GM23338 (cell line): Measurements from ENCODE around the gene UMOD. TPM values are rescaled to one million over a fixed set of nuclear protein-coding genes. Genes with fewer than 3 reads are reported as not detected.

Experiments
- ATAC-seq: fragments of 200-7000 bp; cut with Tn5 transposase; 3 replicates; pipeline ENCODE4 v1.9.1; 2020
- DNase-seq: peaks from one replicate; pipeline ENCODE4 v3.0.0-alpha.2; 2015; ENCODE audit warnings: low spot score
- H2AFZ ChIP-seq: fragments of 200-600 bp; sonication (generic); 2 replicates; pipeline ENCODE4 v1.8.0; 2016; ENCODE audit warnings: antibody characterized with exemption, mild to moderate bottlenecking, moderate library complexity
- H3F3A ChIP-seq: fragments of 200-600 bp; sonication (generic); replicated peaks from 2 replicates; pipeline ENCODE4 v1.8.0; 2017; ENCODE audit warnings: antibody characterized with exemption, mixed run types, low read depth
- H3K27ac ChIP-seq: fragments of 200-600 bp; sonication (generic); 2 replicates; pipeline ENCODE4 v1.6.1; 2016; ENCODE audit warnings: low read depth
- H3K27me3 ChIP-seq: fragments of 200-600 bp; sonication (generic); 2 replicates; pipeline ENCODE4 v1.8.0; 2016; ENCODE audit warnings: mild to moderate bottlenecking, mixed run types, moderate library complexity; ENCODE audit not compliant: insufficient read depth
- H3K36me3 ChIP-seq: fragments of 200-600 bp; sonication (generic); 2 replicates; pipeline ENCODE4 v1.8.0; 2016; ENCODE audit warnings: mild to moderate bottlenecking; ENCODE audit not compliant: insufficient read depth
- H3K4me1 ChIP-seq: fragments of 200-600 bp; sonication (generic); 2 replicates; pipeline ENCODE4 v1.8.0; 2016; ENCODE audit warnings: mild to moderate bottlenecking, moderate library complexity; ENCODE audit not compliant: insufficient read depth
- H3K4me2 ChIP-seq: fragments of 200-600 bp; sonication (generic); 2 replicates; pipeline ENCODE4 v1.7.1; 2017; ENCODE audit warnings: mixed run types
- H3K4me3 ChIP-seq: fragments of 200-600 bp; sonication (generic); 2 replicates; pipeline ENCODE4 v1.6.1; 2016; ENCODE audit warnings: mixed run types
- H3K79me2 ChIP-seq: fragments of 200-600 bp; sonication (generic); replicated peaks from 2 replicates; pipeline ENCODE4 v1.8.0; 2017; ENCODE audit warnings: mild to moderate bottlenecking; ENCODE audit not compliant: insufficient read depth
- H3K9me2 ChIP-seq: fragments of 200-600 bp; sonication (generic); 2 replicates; pipeline ENCODE4 v1.8.0; 2017; ENCODE audit not compliant: insufficient read depth
- H4K20me1 ChIP-seq: fragments of 200-600 bp; sonication (generic); replicated peaks from 2 replicates; pipeline ENCODE4 v1.8.0; 2017; ENCODE audit warnings: mild to moderate bottlenecking; ENCODE audit not compliant: insufficient read depth
- H3K27ac Mint-ChIP-seq: 2 replicates; pipeline ENCODE4 v1.8.0; 2020; ENCODE audit warnings: inconsistent platforms, mild to moderate bottlenecking, moderate library complexity, mixed read lengths
- H3K27me3 Mint-ChIP-seq: 3 replicates; pipeline ENCODE4 v1.8.0; 2022; ENCODE audit warnings: low read depth, mild to moderate bottlenecking, moderate library complexity, mixed read lengths, inconsistent platforms; ENCODE audit not compliant: insufficient read depth, poor library complexity
- H3K36me3 Mint-ChIP-seq: 3 replicates; pipeline ENCODE4 v1.8.0; 2021; ENCODE audit warnings: low read depth, mild to moderate bottlenecking, inconsistent platforms, moderate library complexity, mixed read lengths
- H3K4me1 Mint-ChIP-seq: 3 replicates; pipeline ENCODE4 v1.8.0; 2020; ENCODE audit warnings: mild to moderate bottlenecking, inconsistent platforms, mixed read lengths
- H3K4me3 Mint-ChIP-seq: 3 replicates; pipeline ENCODE4 v1.8.0; 2021; ENCODE audit warnings: moderate library complexity, mild to moderate bottlenecking, inconsistent platforms, mixed read lengths
- H3K9me3 Mint-ChIP-seq: 3 replicates; pipeline ENCODE4 v1.8.0; 2020; ENCODE audit warnings: moderate library complexity, mild to moderate bottlenecking, inconsistent platforms, mixed read lengths
- CREB1 ChIP-seq: fragments of 250-450 bp; sonication (Bioruptor Pico); IDR thresholded peaks from 2 replicates; pipeline ENCODE4 v1.5.0; 2020; ENCODE audit warnings: low read depth, mild to moderate bottlenecking, moderate library complexity
- EZH2 ChIP-seq: fragments of 200-600 bp; sonication (generic); IDR thresholded peaks from one replicate; pipeline ENCODE4 v1.8.0; 2017; ENCODE audit warnings: antibody characterized with exemption, mild to moderate bottlenecking, low read depth; ENCODE audit not compliant: unreplicated experiment
- EZH2phosphoT487 ChIP-seq: fragments of 200-600 bp; sonication (generic); IDR thresholded peaks from one replicate; pipeline ENCODE4 v1.8.1; 2018; ENCODE audit warnings: antibody characterized with exemption; ENCODE audit not compliant: unreplicated experiment
- JUNB ChIP-seq: IDR thresholded peaks from one replicate; pipeline ENCODE4 v1.6.1; 2016; ENCODE audit warnings: antibody characterized with exemption; ENCODE audit not compliant: unreplicated experiment
- NANOG ChIP-seq: IDR thresholded peaks from 2 replicates; pipeline ENCODE4 v1.6.1; 2016; ENCODE audit warnings: antibody characterized with exemption, borderline replicate concordance
- POLR2AphosphoS5 ChIP-seq: IDR thresholded peaks from 2 replicates; pipeline ENCODE4 v1.6.1; 2016; ENCODE audit warnings: antibody characterized with exemption, low read depth
- REST ChIP-seq: IDR thresholded peaks from one replicate; pipeline ENCODE4 v1.6.1; 2018; ENCODE audit warnings: antibody characterized with exemption; ENCODE audit not compliant: unreplicated experiment
- STAT1 ChIP-seq: IDR thresholded peaks from one replicate; pipeline ENCODE4 v1.6.1; 2016; ENCODE audit warnings: antibody characterized with exemption; ENCODE audit not compliant: unreplicated experiment
- ZNF114 ChIP-seq: fragments of 250-450 bp; sonication (Bioruptor Pico); IDR thresholded peaks from 2 replicates; pipeline ENCODE4 v1.5.0; 2020; ENCODE audit warnings: mild to moderate bottlenecking, moderate library complexity
- ZNF331 ChIP-seq: fragments of 250-450 bp; sonication (Bioruptor Pico); IDR thresholded peaks from 2 replicates; pipeline ENCODE4 v1.5.0; 2020; ENCODE audit warnings: low read depth, mild to moderate bottlenecking, moderate library complexity
- ZNF462 ChIP-seq: fragments of 250-450 bp; sonication (Bioruptor Pico); IDR thresholded peaks from 2 replicates; pipeline ENCODE4 v1.5.0; 2020; ENCODE audit warnings: mild to moderate bottlenecking, moderate library complexity
- polyA plus RNA-seq: library from polyadenylated mRNA; unstranded; fragments of >200 nt; fragmentation: Nextera tagmentation; extraction: Ambion mirVana; gene quantifications from 2 replicates; pipeline ENCODE4 v1.2.1, GENCODE V29; 2016
- total RNA-seq: library from RNA; depleted of rRNA; stranded (reverse); fragments of >200 nt; shearing (Covaris generic); gene quantifications from 2 replicates; pipeline ENCODE4 v1.2.3, GENCODE V29; 2014
- TF ChIP-seq, protein P1 (sequence below), 2 experiments: fragments of 200-600 bp in 1 of 2; sonication (generic) in 1 of 2; conservative IDR thresholded peaks; 2 replicates each; pipeline versions ENCODE4 v1.5.1 to v1.6.1; 2016 to 2017; ENCODE audit warnings: antibody characterized with exemption in 2 of 2, low read depth in 2 of 2, mild to moderate bottlenecking in 2 of 2, moderate library complexity in 1 of 2
- TF ChIP-seq, protein P2 (sequence below): IDR thresholded peaks from 2 replicates; pipeline ENCODE4 v1.6.1; 2016; ENCODE audit warnings: antibody characterized with exemption

The UMOD gene
- total and polyA plus RNA-seq, 2 experiments from 2014 or later = not detected

DNA sequence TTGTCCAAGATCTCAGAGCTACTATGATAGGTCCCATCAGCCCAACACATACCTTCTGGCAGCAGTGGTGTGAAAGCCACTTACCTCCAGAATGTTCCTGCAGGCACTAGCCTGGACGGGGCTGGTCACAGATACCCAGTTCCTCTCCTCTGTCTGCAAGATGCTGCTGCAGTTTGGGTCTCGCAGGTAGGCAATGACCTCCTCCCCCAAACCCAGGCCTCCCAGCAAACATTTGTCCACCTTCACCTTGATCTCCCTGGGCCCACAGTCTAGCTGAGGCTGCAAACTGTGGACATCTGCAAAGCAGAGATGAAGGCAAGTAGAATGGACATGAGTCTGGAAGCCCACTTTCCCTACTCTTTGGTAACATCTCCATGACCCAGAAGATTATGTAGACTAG, 32.3 kb downstream of the UMOD start:
- TF ChIP-seq CREB1 (CRISPR knock-in tag) (no peak), REST (no peak), EZH2phosphoT487 (no peak), STAT1 (no peak), ZNF331 (no peak), NANOG (no peak), ZNF114 (CRISPR knock-in tag) (no peak), POLR2AphosphoS5 (no peak), JUNB (no peak), EZH2 (no peak), ZNF462 (CRISPR knock-in tag) (no peak)
- TF ChIP-seq, protein P1, sequence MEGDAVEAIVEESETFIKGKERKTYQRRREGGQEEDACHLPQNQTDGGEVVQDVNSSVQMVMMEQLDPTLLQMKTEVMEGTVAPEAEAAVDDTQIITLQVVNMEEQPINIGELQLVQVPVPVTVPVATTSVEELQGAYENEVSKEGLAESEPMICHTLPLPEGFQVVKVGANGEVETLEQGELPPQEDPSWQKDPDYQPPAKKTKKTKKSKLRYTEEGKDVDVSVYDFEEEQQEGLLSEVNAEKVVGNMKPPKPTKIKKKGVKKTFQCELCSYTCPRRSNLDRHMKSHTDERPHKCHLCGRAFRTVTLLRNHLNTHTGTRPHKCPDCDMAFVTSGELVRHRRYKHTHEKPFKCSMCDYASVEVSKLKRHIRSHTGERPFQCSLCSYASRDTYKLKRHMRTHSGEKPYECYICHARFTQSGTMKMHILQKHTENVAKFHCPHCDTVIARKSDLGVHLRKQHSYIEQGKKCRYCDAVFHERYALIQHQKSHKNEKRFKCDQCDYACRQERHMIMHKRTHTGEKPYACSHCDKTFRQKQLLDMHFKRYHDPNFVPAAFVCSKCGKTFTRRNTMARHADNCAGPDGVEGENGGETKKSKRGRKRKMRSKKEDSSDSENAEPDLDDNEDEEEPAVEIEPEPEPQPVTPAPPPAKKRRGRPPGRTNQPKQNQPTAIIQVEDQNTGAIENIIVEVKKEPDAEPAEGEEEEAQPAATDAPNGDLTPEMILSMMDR (conservative IDR thresholded peaks at IDR 0.05; ENCODE audit: low read depth in 2 of 2) = no peak
- TF ChIP-seq, protein P2, sequence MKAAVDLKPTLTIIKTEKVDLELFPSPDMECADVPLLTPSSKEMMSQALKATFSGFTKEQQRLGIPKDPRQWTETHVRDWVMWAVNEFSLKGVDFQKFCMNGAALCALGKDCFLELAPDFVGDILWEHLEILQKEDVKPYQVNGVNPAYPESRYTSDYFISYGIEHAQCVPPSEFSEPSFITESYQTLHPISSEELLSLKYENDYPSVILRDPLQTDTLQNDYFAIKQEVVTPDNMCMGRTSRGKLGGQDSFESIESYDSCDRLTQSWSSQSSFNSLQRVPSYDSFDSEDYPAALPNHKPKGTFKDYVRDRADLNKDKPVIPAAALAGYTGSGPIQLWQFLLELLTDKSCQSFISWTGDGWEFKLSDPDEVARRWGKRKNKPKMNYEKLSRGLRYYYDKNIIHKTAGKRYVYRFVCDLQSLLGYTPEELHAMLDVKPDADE = no peak
- Mint-ChIP-seq H3K9me3 (no peaks in the 10 kb centered on the region), H3K27me3 (no peaks in the 10 kb centered on the region), H3K4me1 (0 out of 3 replicates have a peak, but pooled peaks cover 2% of the 10 kb centered on the region), H3K36me3 (no peaks in the 10 kb centered on the region), H3K4me3 (no peak overlapping the region), H3K27ac (no peak overlapping the region)
- Histone ChIP-seq H3K27ac (no peak overlapping the region), H3K4me2 (no peak overlapping the region), H4K20me1 (no peaks in the 10 kb centered on the region), H2AFZ (no peak overlapping the region), H3K4me3 (no peak overlapping the region), H3K79me2 (no peaks in the 10 kb centered on the region), H3K4me1 (no peaks in the 10 kb centered on the region), H3F3A (no peaks in the 10 kb centered on the region), H3K27me3 (no peaks in the 10 kb centered on the region), H3K36me3 (no peaks in the 10 kb centered on the region), H3K9me2 (peaks cover 3% of the 10 kb centered on the region)
- no peak for DNase-seq
- ATAC-seq = no peak
